Caco-2 (cell line): ENCODE data around the gene PCBP1. TPM values are rescaled to one million over a fixed set of nuclear protein-coding genes. Genes with fewer than 3 reads are reported as not detected.
"Not testable (repeated sequence)": the region's sequence is repeated elsewhere in the genome, so short reads cannot be mapped to it uniquely, and the experiment has no call there.

Source experiments
- BruUV-seq: library from RNA; stranded (reverse); fragments of 400-500 nt; replicated peaks from 2 replicates; lab custom pipeline; 2021; lab: Mats Ljungman, UMichigan
- CTCF ChIA-PET: fragments of 300-600 bp; sonication (Branson Sonifier 250); formaldehyde crosslinking; loops from one replicate; lab custom pipeline; 2022; ENCODE audit warnings: antibody characterized with exemption; lab: Charles Lee
- POLR2A ChIA-PET: fragments of 300-600 bp; sonication (Branson Sonifier 250); formaldehyde crosslinking; loops from one replicate; lab custom pipeline; 2022; ENCODE audit warnings: antibody characterized with exemption; lab: Charles Lee
- DNase-seq, 2 experiments: peaks; one replicate each; pipeline versions ENCODE4 v3.0.0 to v3.0.0-alpha.2; 2020 to 2022
- H3K27me3 ChIP-seq: replicated peaks from 2 replicates; pipeline ENCODE4 v1.6.0; 2011; ENCODE audit warnings: low read length; ENCODE audit not compliant: control insufficient read depth, insufficient read depth
- H3K36me3 ChIP-seq: 2 replicates; pipeline ENCODE4 v1.5.1; 2011; ENCODE audit warnings: low read length; ENCODE audit not compliant: control insufficient read depth, insufficient read depth
- H3K4me1 ChIP-seq: fragments of 250-450 bp; sonication (Bioruptor Pico); 2 replicates; pipeline ENCODE4 v1.5.1; 2020; ENCODE audit warnings: mild to moderate bottlenecking
- H3K4me3 ChIP-seq: 2 replicates; pipeline ENCODE4 v1.5.1; 2011; ENCODE audit warnings: low read depth, mild to moderate bottlenecking, control low read depth, low read length
- H3K9me3 ChIP-seq: fragments of 250-450 bp; sonication (Bioruptor Pico); 2 replicates; pipeline ENCODE4 v1.5.1; 2020; ENCODE audit warnings: mild to moderate bottlenecking, moderate library complexity
- H3K27ac Mint-ChIP-seq: one replicate; pipeline ENCODE4 v1.8.0; 2022; ENCODE audit warnings: mixed read lengths; ENCODE audit not compliant: unreplicated experiment
- H3K27me3 Mint-ChIP-seq: one replicate; pipeline ENCODE4 v1.8.0; 2022; ENCODE audit warnings: mixed read lengths; ENCODE audit not compliant: insufficient read depth, unreplicated experiment
- H3K36me3 Mint-ChIP-seq: one replicate; pipeline ENCODE4 v1.8.0; 2022; ENCODE audit warnings: mild to moderate bottlenecking, mixed read lengths; ENCODE audit not compliant: insufficient read depth, unreplicated experiment
- H3K4me1 Mint-ChIP-seq: one replicate; pipeline ENCODE4 v1.8.0; 2022; ENCODE audit warnings: low read depth, mixed read lengths; ENCODE audit not compliant: unreplicated experiment
- H3K4me3 Mint-ChIP-seq: one replicate; pipeline ENCODE4 v1.8.0; 2022; ENCODE audit warnings: mild to moderate bottlenecking, moderate library complexity, mixed read lengths; ENCODE audit not compliant: unreplicated experiment
- H3K9me3 Mint-ChIP-seq: one replicate; pipeline ENCODE4 v1.8.0; 2022; ENCODE audit warnings: mixed read lengths; ENCODE audit not compliant: unreplicated experiment
- intact Hi-C: fragments of 100-400 bp; cut with micrococcal nuclease; formaldehyde crosslinking; loops from one replicate; pipeline ENCODE4 v1.10.0; 2022; ENCODE audit not compliant: unreplicated experiment
- total RNA-seq: library from RNA; stranded (reverse); gene quantifications from 2 replicates; pipeline ENCODE4 v1.2.3, GENCODE V29; 2022
- TF ChIP-seq, protein P1 (sequence below), 2 experiments: fragments of 200-600 bp in 1 of 2; IDR thresholded peaks; 1 replicate in 1 of 2; 2 replicates in 1 of 2; pipeline versions ENCODE4 v1.5.1 to v1.8.0; 2011 to 2022; ENCODE audit warnings: antibody characterized with exemption in 1 of 2, control low read depth in 1 of 2, inconsistent platforms in 1 of 2, low read depth in 1 of 2, low read length in 1 of 2, mild to moderate bottlenecking in 1 of 2, moderate library complexity in 1 of 2; ENCODE audit not compliant: insufficient read depth in 1 of 2, severe bottlenecking in 1 of 2, unreplicated experiment in 1 of 2

Gene PCBP1
- total RNA-seq, 1 experiment from 2014 or later: 319 TPM

DNA sequence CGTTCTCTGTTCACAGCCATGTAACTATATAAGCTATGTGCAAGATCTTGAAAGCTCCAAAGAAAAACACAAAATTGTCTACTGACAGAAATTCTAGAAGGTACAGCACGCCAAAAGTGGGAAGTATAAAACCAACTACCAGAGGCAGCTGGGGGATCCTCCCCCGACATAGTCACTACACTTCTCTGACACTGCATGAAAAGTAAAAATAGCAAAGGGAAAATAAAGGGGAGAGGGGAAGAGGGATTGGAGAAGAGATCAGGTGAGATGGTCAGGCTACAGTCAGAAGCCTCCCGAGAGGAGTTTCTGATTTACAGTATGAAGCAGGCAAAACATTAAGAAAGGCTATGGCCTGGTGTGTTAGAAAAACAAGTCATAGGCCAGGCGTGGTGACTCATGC, 39.8 kb upstream of the PCBP1 start:
- H3K36me3 Mint-ChIP-seq: peaks cover 40% of the 10 kb centered on the region
- H3K9me3 Mint-ChIP-seq: no peaks in the 10 kb centered on the region
- intact Hi-C loops: no loop called here

DNA sequence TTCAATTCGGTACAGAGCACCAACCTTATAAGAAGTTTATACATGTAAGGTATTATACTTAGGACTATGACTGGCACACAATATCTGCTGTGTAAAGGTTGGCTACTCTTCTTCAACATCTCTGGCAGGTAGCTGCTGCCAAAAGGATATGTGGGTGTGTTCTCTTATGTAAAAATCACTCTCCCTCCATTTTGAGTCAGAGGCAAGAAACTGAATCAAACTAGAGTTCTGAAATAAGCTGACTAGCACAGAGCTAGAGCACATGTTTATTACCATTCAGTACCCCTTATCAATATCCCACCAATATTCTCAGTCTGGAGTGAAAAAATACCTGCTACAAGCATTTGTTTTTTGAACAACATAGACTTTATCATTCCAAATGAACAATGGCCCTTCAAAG, 38.0 kb upstream of the PCBP1 start:
- no TSS peak for BruUV-seq
- Histone ChIP-seq H3K9me3 (no peaks in the 10 kb centered on the region), H3K27me3 (no peaks in the 10 kb centered on the region), H3K4me1 (no peaks in the 10 kb centered on the region), H3K4me3 (no peak overlapping the region), H3K36me3 (peaks cover 4% of the 10 kb centered on the region; the same call in 1 of the 2 replicates)
- CTCF ChIA-PET: interaction anchor here (1.5 kb wide), 1 partner anchor 22 kb away, joined by 3 read pairs; no protein-coding TSS in a partner anchor
- no peak for DNase-seq
- POLR2A ChIA-PET: interaction anchor here (0.6 to 1.0 kb wide), 2 partner anchors 135 to 142 kb away, joined by 3 to 4 read pairs; partner anchors contain the start of gene MXD1
- H3K36me3 Mint-ChIP-seq: peaks cover 48% of the 10 kb centered on the region
- H3K4me1 Mint-ChIP-seq: no peaks in the 10 kb centered on the region
- TF ChIP-seq, protein P1, sequence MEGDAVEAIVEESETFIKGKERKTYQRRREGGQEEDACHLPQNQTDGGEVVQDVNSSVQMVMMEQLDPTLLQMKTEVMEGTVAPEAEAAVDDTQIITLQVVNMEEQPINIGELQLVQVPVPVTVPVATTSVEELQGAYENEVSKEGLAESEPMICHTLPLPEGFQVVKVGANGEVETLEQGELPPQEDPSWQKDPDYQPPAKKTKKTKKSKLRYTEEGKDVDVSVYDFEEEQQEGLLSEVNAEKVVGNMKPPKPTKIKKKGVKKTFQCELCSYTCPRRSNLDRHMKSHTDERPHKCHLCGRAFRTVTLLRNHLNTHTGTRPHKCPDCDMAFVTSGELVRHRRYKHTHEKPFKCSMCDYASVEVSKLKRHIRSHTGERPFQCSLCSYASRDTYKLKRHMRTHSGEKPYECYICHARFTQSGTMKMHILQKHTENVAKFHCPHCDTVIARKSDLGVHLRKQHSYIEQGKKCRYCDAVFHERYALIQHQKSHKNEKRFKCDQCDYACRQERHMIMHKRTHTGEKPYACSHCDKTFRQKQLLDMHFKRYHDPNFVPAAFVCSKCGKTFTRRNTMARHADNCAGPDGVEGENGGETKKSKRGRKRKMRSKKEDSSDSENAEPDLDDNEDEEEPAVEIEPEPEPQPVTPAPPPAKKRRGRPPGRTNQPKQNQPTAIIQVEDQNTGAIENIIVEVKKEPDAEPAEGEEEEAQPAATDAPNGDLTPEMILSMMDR (IDR thresholded peaks at IDR 0.05; ENCODE audit: insufficient read depth in 1 of 2, low read depth in 1 of 2, low read length in 1 of 2, severe bottlenecking in 1 of 2, unreplicated experiment in 1 of 2): no peak
- intact Hi-C loops: no loop called here
- no peak overlapping the region for H3K27ac Mint-ChIP-seq
- H3K27me3 Mint-ChIP-seq: no peaks in the 10 kb centered on the region
- H3K4me3 Mint-ChIP-seq: no peak overlapping the region
- no peaks in the 10 kb centered on the region for H3K9me3 Mint-ChIP-seq

More for the DNA sequence above, 39.8 kb upstream of the PCBP1 start:
- Mint-ChIP-seq H3K4me1 (no peaks in the 10 kb centered on the region), H3K4me3 (no peak overlapping the region), H3K27me3 (no peaks in the 10 kb centered on the region), H3K27ac (no peak overlapping the region)
- no peak for DNase-seq
- Histone ChIP-seq H3K4me3 (no peak overlapping the region), H3K27me3 (no peaks in the 10 kb centered on the region), H3K4me1 (no peaks in the 10 kb centered on the region), H3K9me3 (no peaks in the 10 kb centered on the region), H3K36me3 (peaks cover 2% of the 10 kb centered on the region; the same call in 1 of the 2 replicates)
- ChIA-PET CTCF (no interaction called here), POLR2A (no interaction called here)
- TF ChIP-seq, protein P1 (IDR thresholded peaks at IDR 0.05; ENCODE audit: insufficient read depth in 1 of 2, low read depth in 1 of 2, low read length in 1 of 2, severe bottlenecking in 1 of 2, unreplicated experiment in 1 of 2): no peak
- BruUV-seq: no TSS peak

DNA sequence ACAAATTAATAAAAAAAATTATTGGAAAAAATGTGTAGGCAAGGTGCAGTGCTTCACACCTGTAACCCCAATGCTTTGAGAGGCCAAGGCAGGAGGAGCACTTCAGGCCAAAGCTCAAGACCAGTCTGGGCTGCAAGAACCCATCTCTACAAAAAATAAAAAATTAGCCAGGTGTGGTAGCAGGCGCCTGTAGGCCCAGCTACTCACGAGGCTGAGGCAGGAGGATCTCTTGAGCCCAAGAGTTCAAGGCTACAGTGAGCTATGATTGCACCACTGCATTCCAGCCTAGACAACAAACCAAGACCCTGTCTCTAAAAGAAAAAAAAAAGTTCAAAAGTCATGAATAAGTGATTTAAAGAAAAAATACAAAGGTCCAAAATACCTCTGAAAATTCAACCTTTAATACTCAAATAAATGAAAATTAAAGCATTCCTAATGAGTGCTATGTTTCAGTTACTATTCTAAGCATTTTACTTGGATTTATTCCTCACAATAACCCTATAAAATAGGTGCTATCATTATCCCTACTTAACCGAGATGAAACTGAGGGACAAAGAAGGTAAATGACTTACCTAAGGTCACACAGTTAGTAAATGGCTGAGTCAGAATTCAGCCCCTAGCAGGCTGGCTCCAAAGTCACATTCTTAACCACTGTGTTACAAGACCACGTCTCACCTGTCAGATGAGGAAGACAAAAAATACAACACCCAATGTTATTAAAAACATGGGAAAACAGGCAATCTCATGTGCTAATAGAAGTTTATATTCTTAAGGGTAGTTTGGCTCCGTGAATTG, 36.4 kb upstream of the PCBP1 start:
- no peaks in the 10 kb centered on the region for H3K4me1 Mint-ChIP-seq
- no peak overlapping the region for H3K4me3 Mint-ChIP-seq
- peak in 1 of 2 experiments; percentile 7 for DNase-seq
- H3K27ac Mint-ChIP-seq: no peak overlapping the region
- no peaks in the 10 kb centered on the region for H3K9me3 ChIP-seq
- no peaks in the 10 kb centered on the region for H3K27me3 ChIP-seq
- no peaks in the 10 kb centered on the region for H3K4me1 ChIP-seq
- no TSS peak for BruUV-seq
- ChIA-PET CTCF (interaction anchor here (1.5 kb wide), 1 partner anchor 20 kb away, joined by 3 read pairs; no protein-coding TSS in a partner anchor), POLR2A (no interaction called here)
- intact Hi-C loops: no loop called here
- H3K27me3 Mint-ChIP-seq: no peaks in the 10 kb centered on the region
- TF ChIP-seq, protein P1 (IDR thresholded peaks at IDR 0.05; ENCODE audit: insufficient read depth in 1 of 2, low read depth in 1 of 2, low read length in 1 of 2, severe bottlenecking in 1 of 2, unreplicated experiment in 1 of 2): no peak
- peaks cover 4% of the 10 kb centered on the region; the same call in 1 of the 2 replicates for H3K36me3 ChIP-seq
- peaks cover 55% of the 10 kb centered on the region for H3K36me3 Mint-ChIP-seq
- no peak overlapping the region for H3K4me3 ChIP-seq
- no peaks in the 10 kb centered on the region for H3K9me3 Mint-ChIP-seq

DNA sequence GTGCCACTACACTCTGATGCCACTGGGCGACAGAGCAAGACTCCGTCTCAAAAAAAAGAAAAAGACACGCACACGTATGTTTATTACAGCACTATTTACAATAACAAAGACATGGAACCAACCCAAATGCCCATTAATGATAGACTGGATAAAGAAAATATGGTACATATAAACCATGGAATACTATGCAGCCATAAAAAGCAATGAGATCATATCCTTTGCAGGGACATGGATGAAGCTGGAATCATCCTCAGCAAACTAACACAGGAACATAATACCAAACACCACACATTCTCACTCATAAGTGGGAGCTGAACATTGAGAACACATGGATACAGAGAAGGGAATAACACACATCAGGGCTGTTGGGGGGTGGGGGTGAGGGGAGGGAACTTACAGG, 32.0 kb upstream of the PCBP1 start:
- CTCF ChIA-PET, H3K9me3 Mint-ChIP-seq, H3K4me1 ChIP-seq, H3K27ac Mint-ChIP-seq, intact Hi-C loops, POLR2A ChIA-PET, H3K36me3 ChIP-seq, H3K27me3 ChIP-seq, H3K4me3 ChIP-seq, H3K9me3 ChIP-seq, H3K27me3 Mint-ChIP-seq, H3K4me3 Mint-ChIP-seq, H3K4me1 Mint-ChIP-seq, BruUV-seq: not testable (repeated sequence)
- H3K36me3 Mint-ChIP-seq: peaks cover 73% of the 10 kb centered on the region
- DNase-seq: peak in 1 of 2 experiments; percentile 3
